Activated CD8-positive, alpha-beta T cell treated with anti-CD3 and anti-CD28 coated beads for 36 hours (primary cell): ENCODE results near the gene DDX27. TPM values are rescaled to one million over a fixed set of nuclear protein-coding genes. Genes with fewer than 3 reads are reported as not detected.

Source experiments
- ATAC-seq: fragments of 200-7000 bp; cut with Tn5 transposase; one replicate; pipeline ENCODE4 v1.10.0; 2021; ENCODE audit warnings: mild to moderate bottlenecking, moderate library complexity
- CTCF ChIA-PET: fragments of 350-600 bp; sonication (Branson Sonifier 250); formaldehyde crosslinking; loops from one replicate; lab custom pipeline; 2021; ENCODE audit warnings: antibody characterized with exemption; lab: Charles Lee
- POLR2A ChIA-PET: fragments of 350-600 bp; sonication (Branson Sonifier 250); formaldehyde crosslinking; loops from one replicate; lab custom pipeline; 2021; ENCODE audit warnings: antibody characterized with exemption; lab: Charles Lee
- DNase-seq: peaks from one replicate; pipeline ENCODE4 v3.0.0-alpha.2; 2020
- H3K27ac Mint-ChIP-seq: one replicate; pipeline ENCODE4 v1.8.0; 2021; ENCODE audit warnings: mild to moderate bottlenecking, mixed read lengths
- H3K27me3 Mint-ChIP-seq: one replicate; pipeline ENCODE4 v1.8.0; 2021; ENCODE audit warnings: mixed read lengths
- H3K36me3 Mint-ChIP-seq: one replicate; pipeline ENCODE4 v1.8.0; 2021; ENCODE audit warnings: low read depth, mixed read lengths
- H3K4me1 Mint-ChIP-seq: one replicate; pipeline ENCODE4 v1.8.0; 2021; ENCODE audit warnings: low read depth, mixed read lengths
- H3K4me3 Mint-ChIP-seq: one replicate; pipeline ENCODE4 v1.8.0; 2021; ENCODE audit warnings: mild to moderate bottlenecking, moderate library complexity, mixed read lengths
- H3K9me3 Mint-ChIP-seq: one replicate; pipeline ENCODE4 v1.8.0; 2021; ENCODE audit warnings: mixed read lengths
- CTCF ChIP-seq: fragments of 200-600 bp; IDR thresholded peaks from one replicate; pipeline ENCODE4 v1.8.0; 2022; ENCODE audit warnings: antibody characterized with exemption, mild to moderate bottlenecking
- intact Hi-C: fragments of 100-400 bp; cut with micrococcal nuclease; formaldehyde crosslinking; loops from one replicate; pipeline ENCODE4 v1.10.0; 2022
- total RNA-seq, 2 experiments: library from RNA; stranded (reverse); gene quantifications; one replicate each; pipeline ENCODE4 v1.2.3, GENCODE V29; 2021

Gene DDX27
- total RNA-seq, 2 experiments from 2014 or later: 45.2 to 45.9 TPM

GRCh38 chr20:49279677-49280462, 60.7 kb downstream of the DDX27 start:
- ChIA-PET CTCF (interaction anchor here (0.7 to 1.8 kb wide), 3 partner anchors 32 to 62 kb away, joined by 3 to 9 read pairs (median 6); no protein-coding TSS in a partner anchor), POLR2A (interaction anchor here (0.6 to 8.4 kb wide), 21 partner anchors 7 to 314 kb away, joined by 3 to 148 read pairs (median 4); partner anchors contain the start of genes CSE1L, DDX27 and STAU1)
- Mint-ChIP-seq H3K36me3 (peaks cover 85% of the 10 kb centered on the region), H3K27me3 (peaks cover 2% of the 10 kb centered on the region), H3K9me3 (peaks cover 18% of the 10 kb centered on the region), H3K4me1 (peaks cover 56% of the 10 kb centered on the region), H3K4me3 (peak overlapping the region; percentile 100), H3K27ac (peak overlapping the region; percentile 100)
- intact Hi-C loops: no loop called here
- ATAC-seq: no peak
- TF ChIP-seq CTCF: no peak
- no peak for DNase-seq

- CTCF ChIA-PET: interaction anchor here (0.7 to 1.8 kb wide), 3 partner anchors 33 to 63 kb away, joined by 3 to 9 read pairs (median 6); no protein-coding TSS in a partner anchor
- peak overlapping the region; percentile 100 for H3K4me3 Mint-ChIP-seq
- H3K4me1 Mint-ChIP-seq: peaks cover 56% of the 10 kb centered on the region
- H3K9me3 Mint-ChIP-seq: peaks cover 18% of the 10 kb centered on the region
- no peak for DNase-seq
- H3K27ac Mint-ChIP-seq: peak overlapping the region; percentile 100
- peaks cover 2% of the 10 kb centered on the region for H3K27me3 Mint-ChIP-seq
- TF ChIP-seq CTCF: no peak
- POLR2A ChIA-PET: interaction anchor here (0.6 to 8.4 kb wide), 25 partner anchors 8 to 832 kb away, joined by 3 to 148 read pairs (median 6); partner anchors contain the start of genes CSE1L, DDX27, STAU1 and UBE2V1
- H3K36me3 Mint-ChIP-seq: peaks cover 87% of the 10 kb centered on the region
- ATAC-seq: no peak
- intact Hi-C loops: no loop called here
These were observed 61.3 kb downstream of the DDX27 start for GRCh38 chr20:49280463-49281058.

GRCh38 chr20:49281059-49281912, 62.1 kb downstream of the DDX27 start:
- ChIA-PET POLR2A (interaction anchor here (0.6 to 8.4 kb wide), 20 partner anchors 8 to 832 kb away, joined by 3 to 148 read pairs (median 8); partner anchors contain the start of genes CSE1L, STAU1 and UBE2V1), CTCF (interaction anchor here (1.3 to 1.8 kb wide), 3 partner anchors 36 to 64 kb away, joined by 3 to 9 read pairs (median 6); no protein-coding TSS in a partner anchor)
- Mint-ChIP-seq H3K27me3 (peaks cover 2% of the 10 kb centered on the region), H3K4me3 (peak overlapping the region; percentile 100), H3K9me3 (peaks cover 19% of the 10 kb centered on the region), H3K4me1 (peaks cover 57% of the 10 kb centered on the region), H3K36me3 (peaks cover 89% of the 10 kb centered on the region), H3K27ac (peak overlapping the region; percentile 100)
- DNase-seq: no peak
- intact Hi-C loops: no loop called here
- no peak for TF ChIP-seq CTCF
- ATAC-seq: no peak

GRCh38 chr20:49281913-49282467, 62.8 kb downstream of the DDX27 start:
- POLR2A ChIA-PET: interaction anchor here (0.8 to 8.4 kb wide), 17 partner anchors 8 to 312 kb away, joined by 3 to 148 read pairs (median 8); no protein-coding TSS in a partner anchor
- intact Hi-C loops: no loop called here
- peak overlapping the region; percentile 100 for H3K4me3 Mint-ChIP-seq
- CTCF ChIA-PET: interaction anchor here (1.3 to 1.5 kb wide), 2 partner anchors 8 to 39 kb away, joined by 3 to 4 read pairs; no protein-coding TSS in a partner anchor
- H3K4me1 Mint-ChIP-seq: peaks cover 58% of the 10 kb centered on the region
- no peak for TF ChIP-seq CTCF
- DNase-seq (no peak), ATAC-seq (no peak)
- peak overlapping the region; percentile 100 for H3K27ac Mint-ChIP-seq
- H3K9me3 Mint-ChIP-seq: peaks cover 26% of the 10 kb centered on the region
- H3K27me3 Mint-ChIP-seq: peaks cover 2% of the 10 kb centered on the region
- peaks cover 89% of the 10 kb centered on the region for H3K36me3 Mint-ChIP-seq
